WERI-Rb-1 (cell line): Measurements from ENCODE around the gene LIMS2.
A peak's percentile ranks its signal among the peaks of the same experiment; 100 is the strongest.

ENCODE experiments used
- DNase-seq: peaks from one replicate; pipeline ENCODE4 v3.0.0-alpha.2; 2020
- H3K27ac ChIP-seq: fragments of 250-450 bp; sonication (Bioruptor Pico); 2 replicates; pipeline ENCODE4 v1.5.1; 2020; ENCODE audit warnings: mild to moderate bottlenecking, moderate library complexity
- H3K27me3 ChIP-seq: fragments of 250-450 bp; sonication (Bioruptor Pico); 2 replicates; pipeline ENCODE4 v1.5.1; 2021; ENCODE audit warnings: mild to moderate bottlenecking, low read depth, moderate library complexity; ENCODE audit not compliant: insufficient read depth, severe bottlenecking
- H3K36me3 ChIP-seq: fragments of 250-450 bp; sonication (Bioruptor Pico); 2 replicates; pipeline ENCODE4 v1.5.1; 2020; ENCODE audit warnings: mild to moderate bottlenecking, moderate library complexity
- H3K4me3 ChIP-seq: 2 replicates; pipeline ENCODE4 v1.5.1; 2011; ENCODE audit warnings: low read depth, mild to moderate bottlenecking, control low read depth, low read length
- H3K9me3 ChIP-seq: fragments of 250-450 bp; sonication (Bioruptor Pico); 2 replicates; pipeline ENCODE4 v1.5.1; 2021; ENCODE audit warnings: mild to moderate bottlenecking, moderate library complexity; ENCODE audit not compliant: severe bottlenecking
- TF ChIP-seq, protein P1 (sequence below): IDR thresholded peaks from 2 replicates; pipeline ENCODE4 v1.5.1; 2011; ENCODE audit warnings: low read depth, mild to moderate bottlenecking, control low read depth, inconsistent platforms, low read length

LIMS2 gene

DNA sequence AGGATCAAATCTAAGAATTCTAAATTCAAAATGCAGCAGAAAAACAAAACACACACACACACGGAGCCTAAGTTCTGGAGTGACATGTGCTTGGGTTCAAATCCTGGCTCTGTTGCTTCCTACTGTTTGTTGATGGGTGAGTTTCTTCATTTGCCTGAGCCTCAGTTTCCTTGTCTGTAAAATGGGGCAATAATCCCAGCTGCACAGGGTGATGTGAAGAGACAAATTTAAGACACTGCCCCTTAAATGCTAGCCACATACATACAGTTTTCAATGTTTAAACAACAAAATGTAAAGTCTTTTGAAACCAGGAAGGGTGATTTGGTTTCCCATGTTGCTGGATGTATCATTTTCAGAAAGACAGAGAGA is 30.3 kb downstream of the LIMS2 start:
- no peaks in the 10 kb centered on the region for H3K27me3 ChIP-seq
- H3K36me3 ChIP-seq: no peaks in the 10 kb centered on the region
- H3K27ac ChIP-seq: no peak overlapping the region
- DNase-seq: no peak
- TF ChIP-seq, protein P1, sequence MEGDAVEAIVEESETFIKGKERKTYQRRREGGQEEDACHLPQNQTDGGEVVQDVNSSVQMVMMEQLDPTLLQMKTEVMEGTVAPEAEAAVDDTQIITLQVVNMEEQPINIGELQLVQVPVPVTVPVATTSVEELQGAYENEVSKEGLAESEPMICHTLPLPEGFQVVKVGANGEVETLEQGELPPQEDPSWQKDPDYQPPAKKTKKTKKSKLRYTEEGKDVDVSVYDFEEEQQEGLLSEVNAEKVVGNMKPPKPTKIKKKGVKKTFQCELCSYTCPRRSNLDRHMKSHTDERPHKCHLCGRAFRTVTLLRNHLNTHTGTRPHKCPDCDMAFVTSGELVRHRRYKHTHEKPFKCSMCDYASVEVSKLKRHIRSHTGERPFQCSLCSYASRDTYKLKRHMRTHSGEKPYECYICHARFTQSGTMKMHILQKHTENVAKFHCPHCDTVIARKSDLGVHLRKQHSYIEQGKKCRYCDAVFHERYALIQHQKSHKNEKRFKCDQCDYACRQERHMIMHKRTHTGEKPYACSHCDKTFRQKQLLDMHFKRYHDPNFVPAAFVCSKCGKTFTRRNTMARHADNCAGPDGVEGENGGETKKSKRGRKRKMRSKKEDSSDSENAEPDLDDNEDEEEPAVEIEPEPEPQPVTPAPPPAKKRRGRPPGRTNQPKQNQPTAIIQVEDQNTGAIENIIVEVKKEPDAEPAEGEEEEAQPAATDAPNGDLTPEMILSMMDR: no peak
- no peaks in the 10 kb centered on the region for H3K9me3 ChIP-seq
- no peak overlapping the region for H3K4me3 ChIP-seq

DNA sequence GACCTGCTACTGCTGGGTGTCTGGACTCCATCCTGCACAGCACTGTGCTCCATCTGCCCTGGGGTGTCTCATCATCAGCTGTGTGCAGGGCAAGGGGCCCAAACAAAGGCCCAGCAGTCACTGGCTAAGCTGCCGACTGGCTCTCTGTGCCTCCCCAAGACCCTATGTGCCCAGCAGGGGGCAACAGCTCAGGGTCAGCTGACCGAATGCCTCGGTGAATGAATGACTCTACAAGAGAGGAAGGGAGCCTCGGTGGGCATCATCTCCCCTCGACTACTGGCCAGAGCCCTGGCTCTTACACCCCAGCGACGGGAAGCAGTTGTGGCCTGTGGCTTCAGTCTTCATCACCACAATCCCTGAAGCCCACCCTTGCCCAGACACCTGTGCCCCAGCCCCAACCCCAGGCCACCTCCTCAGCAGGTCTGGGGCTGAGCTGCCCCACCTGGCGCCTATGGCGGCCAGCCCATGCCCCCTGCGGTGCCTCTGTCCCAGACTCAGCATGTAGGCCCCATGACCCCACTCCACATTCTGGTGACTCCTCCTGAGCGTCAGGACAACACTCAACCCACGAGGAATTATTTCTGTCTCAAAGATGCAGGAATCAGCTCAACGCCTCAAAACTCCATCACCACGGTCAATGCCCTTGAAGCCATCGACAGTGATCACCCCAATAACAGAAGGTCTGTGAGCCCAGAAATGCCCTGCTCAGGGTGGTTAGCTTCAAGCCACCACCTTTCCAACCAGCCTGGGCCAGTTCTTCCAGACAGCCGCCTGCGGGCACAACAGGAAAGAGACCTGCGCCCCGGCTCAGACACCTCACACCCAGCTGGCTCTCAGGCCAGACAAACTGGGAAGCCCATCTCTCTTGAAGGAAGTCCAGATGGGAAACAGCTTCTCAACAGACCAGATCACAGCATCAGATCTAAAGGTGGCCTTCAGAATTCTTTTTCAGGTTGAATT is 31.0 kb downstream of the LIMS2 start:
- no peak for DNase-seq
- no peak overlapping the region for H3K27ac ChIP-seq
- H3K4me3 ChIP-seq: no peak overlapping the region
- no peaks in the 10 kb centered on the region for H3K36me3 ChIP-seq
- no peaks in the 10 kb centered on the region for H3K9me3 ChIP-seq
- TF ChIP-seq, protein P1: peak; percentile 46
- no peaks in the 10 kb centered on the region for H3K27me3 ChIP-seq

DNA sequence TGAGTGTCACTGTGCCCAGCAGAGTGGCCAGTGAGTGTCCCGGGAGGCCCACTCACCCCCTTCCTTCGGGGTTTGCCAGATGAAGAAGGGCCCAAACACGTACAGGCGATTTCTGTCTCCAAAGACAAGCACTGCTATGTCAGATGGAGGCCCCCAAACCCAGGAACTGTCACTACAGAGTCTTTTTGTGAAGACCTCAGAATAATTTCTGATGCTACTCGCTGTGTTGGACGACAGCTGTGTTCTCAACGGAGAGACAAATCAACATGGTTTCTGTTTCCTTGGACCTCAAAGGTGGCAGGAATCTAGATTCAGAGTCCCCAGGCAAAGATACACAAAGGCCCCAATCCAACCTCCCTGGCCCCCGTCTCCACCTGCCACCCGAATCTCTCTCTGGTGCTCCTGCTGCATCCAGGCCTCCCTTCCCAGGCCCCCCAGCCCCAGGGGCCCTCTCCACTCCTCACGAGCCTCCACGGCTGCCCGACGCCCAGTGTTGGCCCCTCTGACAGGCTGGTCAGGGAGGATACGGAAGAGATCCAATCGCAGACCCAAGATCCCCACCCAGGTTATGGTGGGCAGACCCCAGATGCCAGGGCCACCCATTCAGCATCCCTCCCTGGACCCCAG is 31.8 kb downstream of the LIMS2 start:
- Histone ChIP-seq H3K4me3 (no peak overlapping the region), H3K27ac (no peak overlapping the region), H3K36me3 (no peaks in the 10 kb centered on the region), H3K9me3 (no peaks in the 10 kb centered on the region), H3K27me3 (no peaks in the 10 kb centered on the region)
- DNase-seq: no peak
- TF ChIP-seq, protein P1: no peak

DNA sequence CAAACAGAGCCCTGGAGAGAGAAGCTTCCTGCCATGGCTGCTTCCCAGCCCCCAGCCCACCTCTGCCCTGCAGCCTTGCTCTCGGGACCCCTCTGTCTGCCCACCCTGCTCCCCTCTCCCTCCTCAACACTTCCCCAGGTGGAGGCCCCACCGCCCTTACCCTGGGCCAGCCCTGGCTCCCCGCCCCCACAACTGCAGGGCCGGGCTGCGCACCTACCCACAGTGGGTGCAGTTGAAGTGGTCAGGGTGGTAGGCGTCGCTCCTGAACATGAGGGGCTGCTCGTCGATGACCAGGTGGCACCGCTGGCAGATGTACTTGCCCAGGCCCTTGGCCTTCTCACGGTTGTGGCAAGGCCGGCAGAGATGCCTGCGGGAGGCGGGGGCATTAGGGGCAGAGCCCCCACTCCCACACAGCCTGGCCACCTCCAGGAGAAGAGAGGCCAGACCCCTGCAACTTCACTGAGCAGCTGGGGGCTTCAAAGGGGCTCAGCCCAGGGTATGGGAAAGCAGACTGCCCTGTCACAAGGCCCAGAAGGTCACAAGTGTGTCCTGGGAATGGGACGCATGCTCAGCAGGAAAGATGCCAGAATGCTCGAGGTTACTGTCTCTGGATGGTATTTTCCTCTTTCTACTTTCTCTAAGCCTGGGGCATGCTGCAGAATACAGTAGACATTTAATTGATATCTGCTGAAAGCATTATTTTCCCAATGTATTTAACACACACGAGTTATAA is 32.5 kb downstream of the LIMS2 start:
- Histone ChIP-seq H3K9me3 (no peaks in the 10 kb centered on the region), H3K36me3 (no peaks in the 10 kb centered on the region), H3K4me3 (no peak overlapping the region), H3K27ac (no peak overlapping the region), H3K27me3 (no peaks in the 10 kb centered on the region)
- DNase-seq: no peak
- TF ChIP-seq, protein P1: no peak

DNA sequence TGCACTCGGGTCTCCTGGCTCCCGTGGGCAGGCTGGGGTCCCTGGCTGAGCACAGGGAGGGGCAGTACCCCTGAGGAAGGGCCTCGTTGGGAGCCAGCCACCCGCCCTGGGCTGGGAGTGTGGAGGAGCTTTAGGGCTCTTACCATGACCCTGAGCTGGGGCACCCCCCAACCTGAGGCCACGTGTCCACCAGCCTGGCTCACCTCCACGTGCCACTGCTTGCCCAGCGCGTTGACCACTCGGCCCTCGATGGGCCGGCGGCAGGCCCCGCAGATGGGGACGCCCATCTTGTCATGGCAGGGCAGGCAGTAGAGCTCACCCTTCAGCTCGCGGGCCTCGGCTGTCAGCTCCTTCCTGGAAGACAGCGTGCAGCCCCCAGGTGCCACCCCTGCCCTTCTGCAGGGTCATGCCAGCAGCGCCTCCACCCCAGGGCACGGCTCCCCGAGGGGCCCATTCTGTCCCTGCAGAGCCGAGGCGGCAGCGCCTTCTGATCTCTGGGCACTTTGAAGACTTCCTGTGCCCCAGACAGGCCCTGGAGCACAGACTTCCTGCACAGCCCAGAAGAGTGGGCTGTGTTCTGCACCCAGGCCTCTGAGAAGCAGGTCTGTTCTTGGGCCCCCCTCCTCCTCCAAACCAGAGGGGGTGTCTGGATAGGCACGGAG is 33.4 kb downstream of the LIMS2 start:
- TF ChIP-seq, protein P1: no peak
- Histone ChIP-seq H3K36me3 (no peaks in the 10 kb centered on the region), H3K4me3 (no peak overlapping the region), H3K27ac (no peak overlapping the region), H3K9me3 (no peaks in the 10 kb centered on the region), H3K27me3 (no peaks in the 10 kb centered on the region)
- DNase-seq: no peak
